NT2/D1 (cell line): ENCODE measurements around the gene UNC5B.

ENCODE experiments used
- SUZ12 ChIP-seq: IDR thresholded peaks from 2 replicates; pipeline ENCODE4 v1.6.1; 2011; ENCODE audit not compliant: insufficient read length, insufficient read depth; ENCODE audit errors: extremely low read depth
- YY1 ChIP-seq: IDR thresholded peaks from 2 replicates; pipeline ENCODE4 v1.6.1; 2011; ENCODE audit not compliant: insufficient read length, insufficient read depth

DNA sequence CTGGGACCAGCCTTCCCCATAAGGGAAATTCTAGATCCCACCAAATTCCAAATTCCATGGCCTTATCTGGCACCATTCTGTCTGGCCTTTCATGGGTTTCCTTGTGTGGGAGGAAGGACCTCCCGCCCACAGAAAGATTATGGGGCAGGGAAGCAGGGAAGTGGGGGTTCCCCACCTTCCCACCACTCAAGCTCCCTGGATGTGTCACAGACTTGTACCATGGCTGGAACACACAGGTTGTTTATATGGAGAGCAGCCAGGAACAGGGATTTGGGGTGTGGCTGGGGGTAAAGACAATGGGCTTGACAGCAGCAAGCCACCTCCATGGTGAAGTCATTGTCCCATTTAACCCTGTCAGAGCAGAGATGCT lies 18.3 kb downstream of the UNC5B start:
- TF ChIP-seq YY1, result no peak
- TF ChIP-seq SUZ12, result no peak
